Osteocyte (in vitro differentiated cells): ENCODE measurements around the gene MAPK8IP3. TPM values are rescaled to one million over a fixed set of nuclear protein-coding genes. Genes with fewer than 3 reads are reported as not detected.

Experiments
- DNase-seq: peaks from one replicate; pipeline ENCODE4 v3.0.0; 2021; ENCODE audit warnings: mixed read lengths; ENCODE audit not compliant: unreplicated experiment; ENCODE audit errors: extremely low spot score
- H3K27ac Mint-ChIP-seq: one replicate; pipeline ENCODE4 v1.8.0; 2021; ENCODE audit warnings: mild to moderate bottlenecking, mixed read lengths; ENCODE audit not compliant: unreplicated experiment
- H3K27me3 Mint-ChIP-seq: one replicate; pipeline ENCODE4 v1.8.0; 2021; ENCODE audit warnings: mixed read lengths; ENCODE audit not compliant: unreplicated experiment
- H3K36me3 Mint-ChIP-seq: one replicate; pipeline ENCODE4 v1.8.0; 2021; ENCODE audit warnings: mixed read lengths; ENCODE audit not compliant: unreplicated experiment
- H3K4me1 Mint-ChIP-seq: one replicate; pipeline ENCODE4 v1.8.0; 2021; ENCODE audit warnings: mixed read lengths; ENCODE audit not compliant: unreplicated experiment
- H3K4me3 Mint-ChIP-seq: one replicate; pipeline ENCODE4 v1.8.0; 2021; ENCODE audit warnings: mild to moderate bottlenecking, moderate library complexity, mixed read lengths; ENCODE audit not compliant: unreplicated experiment
- H3K9me3 Mint-ChIP-seq: one replicate; pipeline ENCODE4 v1.8.0; 2021; ENCODE audit warnings: mixed read lengths; ENCODE audit not compliant: unreplicated experiment
- CTCF ChIP-seq: fragments of 200-600 bp; sonication (generic); IDR thresholded peaks from 2 replicates; pipeline ENCODE4 v1.5.0; 2021; ENCODE audit warnings: antibody characterized with exemption, mild to moderate bottlenecking, moderate library complexity
- total RNA-seq: library from RNA; stranded (reverse); gene quantifications from 2 replicates; pipeline ENCODE4 v1.2.1, GENCODE V29; 2021

The MAPK8IP3 gene
- total RNA-seq, 1 donor from 2014 or later, result 105 TPM

GRCh38 chr16:1775006-1775845, 69.2 kb downstream of the MAPK8IP3 start:
- H3K27me3 Mint-ChIP-seq, result no peaks in the 10 kb centered on the region
- H3K4me1 Mint-ChIP-seq, result peaks cover 20% of the 10 kb centered on the region
- no peak overlapping the region for H3K27ac Mint-ChIP-seq
- peak overlapping the region; percentile 22 for H3K4me3 Mint-ChIP-seq
- no peaks in the 10 kb centered on the region for H3K9me3 Mint-ChIP-seq
- no peak for TF ChIP-seq CTCF
- peaks cover 2% of the 10 kb centered on the region for H3K36me3 Mint-ChIP-seq
- no peak for DNase-seq

GRCh38 chr16:1775846-1776671, 70.1 kb downstream of the MAPK8IP3 start:
- Mint-ChIP-seq H3K36me3 (peaks cover 2% of the 10 kb centered on the region), H3K4me3 (no peak overlapping the region), H3K4me1 (peaks cover 19% of the 10 kb centered on the region), H3K27ac (no peak overlapping the region), H3K27me3 (no peaks in the 10 kb centered on the region), H3K9me3 (no peaks in the 10 kb centered on the region)
- DNase-seq, result no peak
- no peak for TF ChIP-seq CTCF

- H3K27ac Mint-ChIP-seq, result no peak overlapping the region
- H3K27me3 Mint-ChIP-seq, result no peaks in the 10 kb centered on the region
- DNase-seq, result no peak
- H3K9me3 Mint-ChIP-seq, result no peaks in the 10 kb centered on the region
- no peak overlapping the region for H3K4me3 Mint-ChIP-seq
- peaks cover 25% of the 10 kb centered on the region for H3K4me1 Mint-ChIP-seq
- no peak for TF ChIP-seq CTCF
- peaks cover 2% of the 10 kb centered on the region for H3K36me3 Mint-ChIP-seq
These were observed 70.6 kb downstream of the MAPK8IP3 start for GRCh38 chr16:1776672-1776955.

GRCh38 chr16:1776991-1777374, 71.0 kb downstream of the MAPK8IP3 start:
- no peak overlapping the region for H3K4me3 Mint-ChIP-seq
- no peak overlapping the region for H3K27ac Mint-ChIP-seq
- H3K27me3 Mint-ChIP-seq, result no peaks in the 10 kb centered on the region
- peaks cover 2% of the 10 kb centered on the region for H3K36me3 Mint-ChIP-seq
- no peak for TF ChIP-seq CTCF
- no peaks in the 10 kb centered on the region for H3K9me3 Mint-ChIP-seq
- H3K4me1 Mint-ChIP-seq, result peaks cover 24% of the 10 kb centered on the region
- DNase-seq, result no peak
